ENCODE measurements around the gene ITPR1. TPM values are rescaled to one million over a fixed set of nuclear protein-coding genes. Genes with fewer than 3 reads are reported as not detected.

Gene ITPR1
- polyA plus RNA-seq, 1 donor from 2014 or later: 2.1 TPM

DNA sequence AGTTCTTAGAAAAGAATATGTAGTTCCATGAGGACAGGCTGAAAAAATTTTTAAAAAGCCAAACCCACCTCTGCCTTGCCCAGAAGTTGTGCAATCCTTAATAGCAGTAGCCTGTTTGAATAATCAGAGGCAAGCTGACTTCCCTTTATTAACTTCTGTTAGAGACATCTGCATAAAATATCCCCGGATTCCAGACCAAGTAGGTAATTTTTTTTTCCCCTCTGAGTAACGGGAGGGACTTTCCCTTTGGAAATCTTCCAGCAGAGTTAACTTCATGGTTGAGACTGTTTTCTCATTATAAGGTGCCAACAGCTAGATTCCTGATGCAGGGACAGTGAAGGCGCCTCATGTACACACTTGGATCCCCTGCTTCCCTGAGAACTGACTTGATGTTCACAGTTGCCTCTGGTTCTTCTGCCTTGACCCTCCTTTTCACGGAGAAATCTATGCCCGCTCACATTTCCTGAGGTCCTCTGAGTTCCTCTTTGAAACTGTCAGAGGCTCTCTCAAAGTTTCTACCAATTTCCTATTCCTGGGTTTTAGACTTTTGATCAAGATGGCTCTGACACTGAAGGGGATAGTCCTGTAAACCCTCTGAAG, 258.5 kb downstream of the ITPR1 start:
- Histone ChIP-seq H3K79me2 (replicated peaks; ENCODE audit: insufficient read depth, low read length) (no peaks in the 10 kb centered on the region), H3K4me3 (ENCODE audit: low read length) (no peak overlapping the region), H3K9me2 (ENCODE audit: insufficient read depth, low read length) (no peaks in the 10 kb centered on the region), H3K9ac (ENCODE audit: low read length) (no peak overlapping the region), H3K4me2 (ENCODE audit: low read length) (no peak overlapping the region), H3K27me3 (ENCODE audit: insufficient read depth, low read depth, low read length) (no peaks in the 10 kb centered on the region), H4K20me1 (ENCODE audit: insufficient read depth) (no peaks in the 10 kb centered on the region), H3K36me3 (ENCODE audit: insufficient read depth, low read length) (no peaks in the 10 kb centered on the region), H2AFZ (ENCODE audit: low read depth, low read length) (no peak overlapping the region), H3F3A (ENCODE audit: insufficient read depth, low read length, poor library complexity, severe bottlenecking) (no peaks in the 10 kb centered on the region), H3K27ac (ENCODE audit: low read length) (no peak overlapping the region), H3K9me3 (ENCODE audit: low read length) (no peaks in the 10 kb centered on the region)
- TF ChIP-seq EZH2 (IDR thresholded peaks at IDR 0.05; ENCODE audit: borderline replicate concordance, insufficient read depth, low read length, poor library complexity, severe bottlenecking): no peak
- no peak for TF ChIP-seq RAD21 (conservative IDR thresholded peaks at IDR 0.05)
- no peak for TF ChIP-seq SMC3 (conservative IDR thresholded peaks at IDR 0.05; ENCODE audit: poor library complexity)
- no peak for TF ChIP-seq MXI1 (conservative IDR thresholded peaks at IDR 0.05; ENCODE audit: poor library complexity, severe bottlenecking)
- TF ChIP-seq REST (IDR thresholded peaks at IDR 0.05; ENCODE audit: borderline replicate concordance): no peak
- TF ChIP-seq TAF1 (IDR thresholded peaks at IDR 0.05; ENCODE audit: low read depth): no peak
- TF ChIP-seq POLR2AphosphoS5 (IDR thresholded peaks at IDR 0.05): no peak
- no peak for TF ChIP-seq EP300 (conservative IDR thresholded peaks at IDR 0.05; ENCODE audit: poor library complexity, severe bottlenecking)
- no peak for TF ChIP-seq CTCF (IDR thresholded peaks at IDR 0.05; ENCODE audit: poor library complexity, severe bottlenecking)

DNA sequence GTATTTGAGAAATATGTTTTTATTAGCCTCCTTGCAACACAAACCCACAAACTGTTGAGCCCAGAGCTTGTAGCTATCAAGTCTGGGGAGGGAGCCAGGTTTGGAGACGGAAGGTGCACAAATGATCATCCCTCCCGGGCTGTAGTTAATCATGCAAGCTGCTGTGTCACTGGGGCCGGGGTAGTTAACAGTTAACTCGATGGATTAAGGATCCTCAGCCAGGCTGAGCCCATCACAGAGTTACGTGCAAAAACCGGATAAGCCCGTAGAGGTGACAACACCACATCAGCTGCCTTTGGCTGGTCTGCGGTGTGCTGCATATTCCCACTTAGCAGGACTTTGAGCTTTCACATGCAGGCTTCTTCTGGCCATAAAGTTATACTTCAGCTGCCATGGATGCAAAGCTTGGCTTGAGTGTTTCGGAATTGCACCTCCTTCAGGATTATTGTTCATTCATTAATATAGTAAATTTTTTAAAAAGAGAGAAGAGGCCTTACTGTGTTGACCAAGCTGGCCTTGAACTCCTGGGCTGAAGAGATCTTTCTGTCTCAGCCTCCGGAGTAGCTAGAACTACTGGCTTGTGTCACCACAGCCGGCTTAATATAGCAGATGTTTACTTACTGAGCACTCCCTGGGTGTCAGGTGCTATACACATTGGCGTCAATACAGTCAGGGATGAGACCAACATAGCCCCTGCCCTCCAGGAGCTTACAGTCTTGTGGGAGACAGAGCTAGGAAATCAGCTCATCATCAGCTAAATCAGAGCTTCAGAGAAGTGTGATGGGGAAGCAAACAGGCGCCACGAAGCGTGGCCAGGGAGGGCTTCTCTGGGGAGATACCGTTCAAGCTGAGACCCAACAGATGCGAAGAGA, 259.3 kb downstream of the ITPR1 start:
- Histone ChIP-seq H3F3A (ENCODE audit: insufficient read depth, low read length, poor library complexity, severe bottlenecking) (no peaks in the 10 kb centered on the region), H3K9me2 (ENCODE audit: insufficient read depth, low read length) (no peaks in the 10 kb centered on the region), H3K4me2 (ENCODE audit: low read length) (no peak overlapping the region), H4K20me1 (ENCODE audit: insufficient read depth) (no peaks in the 10 kb centered on the region), H3K27me3 (ENCODE audit: insufficient read depth, low read depth, low read length) (no peaks in the 10 kb centered on the region), H3K4me3 (ENCODE audit: low read length) (no peak overlapping the region), H3K9me3 (ENCODE audit: low read length) (no peaks in the 10 kb centered on the region), H2AFZ (ENCODE audit: low read depth, low read length) (no peak overlapping the region), H3K9ac (ENCODE audit: low read length) (no peak overlapping the region), H3K36me3 (ENCODE audit: insufficient read depth, low read length) (no peaks in the 10 kb centered on the region), H3K27ac (ENCODE audit: low read length) (no peak overlapping the region), H3K79me2 (replicated peaks; ENCODE audit: insufficient read depth, low read length) (no peaks in the 10 kb centered on the region)
- TF ChIP-seq CTCF (IDR thresholded peaks at IDR 0.05; ENCODE audit: poor library complexity, severe bottlenecking) (no peak), EZH2 (IDR thresholded peaks at IDR 0.05; ENCODE audit: borderline replicate concordance, insufficient read depth, low read length, poor library complexity, severe bottlenecking) (no peak), REST (IDR thresholded peaks at IDR 0.05; ENCODE audit: borderline replicate concordance) (no peak), MXI1 (conservative IDR thresholded peaks at IDR 0.05; ENCODE audit: poor library complexity, severe bottlenecking) (no peak)

Data from neural cell (in vitro differentiated cells).